ENCODE results near the gene TIMM44.

DNA sequence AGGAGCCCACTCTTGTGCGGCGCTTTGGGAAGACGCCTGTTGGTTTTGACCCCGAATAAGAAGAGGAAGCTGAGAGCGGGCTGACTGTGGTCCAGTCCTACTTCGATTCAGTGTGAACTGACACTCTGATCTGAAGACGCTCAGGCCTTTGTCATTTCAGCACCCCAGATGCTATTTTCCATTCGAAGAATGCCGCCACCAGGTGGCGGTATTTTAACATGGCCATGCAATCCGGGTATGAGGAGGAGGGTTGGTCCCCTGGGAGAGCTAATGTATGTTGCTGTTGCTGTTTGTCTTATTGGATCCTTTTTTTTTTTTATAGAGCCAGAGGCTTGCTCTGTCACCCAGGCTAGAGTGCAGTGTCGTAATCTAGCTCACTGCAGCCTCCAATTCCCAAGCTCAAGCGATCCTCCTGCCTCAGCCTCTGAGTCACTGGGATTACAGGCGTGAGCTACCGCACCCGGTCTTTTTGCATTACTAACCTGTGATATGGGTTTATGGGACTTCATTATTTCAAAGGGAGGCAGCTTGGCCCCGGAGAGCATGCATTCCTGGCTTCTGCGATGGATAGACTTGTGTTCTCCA is 803 bp upstream of the TIMM44 start:
- TF ChIP-seq FOXM1 (IDR thresholded peaks at IDR 0.05; ENCODE audit: low read depth) (no peak), CTCF (IDR thresholded peaks at IDR 0.05) (peak; percentile 91), RAD21 (IDR thresholded peaks at IDR 0.05; ENCODE audit: low read length) (peak; percentile 72), TCF12 (IDR thresholded peaks at IDR 0.05) (peak; percentile 18; the same call in 1 of the 2 replicates), POLR2AphosphoS5 (IDR thresholded peaks at IDR 0.05; ENCODE audit: low read depth, low read length) (no peak), RFX5 (IDR thresholded peaks at IDR 0.05; ENCODE audit: low read length) (0 out of 2 replicates have a peak, but pooled peaks have one; percentile 22), RCOR1 (IDR thresholded peaks at IDR 0.05; ENCODE audit: low read length) (no peak)
- TF ChIP-seq, protein P1, sequence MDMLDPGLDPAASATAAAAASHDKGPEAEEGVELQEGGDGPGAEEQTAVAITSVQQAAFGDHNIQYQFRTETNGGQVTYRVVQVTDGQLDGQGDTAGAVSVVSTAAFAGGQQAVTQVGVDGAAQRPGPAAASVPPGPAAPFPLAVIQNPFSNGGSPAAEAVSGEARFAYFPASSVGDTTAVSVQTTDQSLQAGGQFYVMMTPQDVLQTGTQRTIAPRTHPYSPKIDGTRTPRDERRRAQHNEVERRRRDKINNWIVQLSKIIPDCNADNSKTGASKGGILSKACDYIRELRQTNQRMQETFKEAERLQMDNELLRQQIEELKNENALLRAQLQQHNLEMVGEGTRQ (IDR thresholded peaks at IDR 0.05; ENCODE audit: borderline replicate concordance, low read depth, low read length), result no peak
- TF ChIP-seq, protein P2, sequence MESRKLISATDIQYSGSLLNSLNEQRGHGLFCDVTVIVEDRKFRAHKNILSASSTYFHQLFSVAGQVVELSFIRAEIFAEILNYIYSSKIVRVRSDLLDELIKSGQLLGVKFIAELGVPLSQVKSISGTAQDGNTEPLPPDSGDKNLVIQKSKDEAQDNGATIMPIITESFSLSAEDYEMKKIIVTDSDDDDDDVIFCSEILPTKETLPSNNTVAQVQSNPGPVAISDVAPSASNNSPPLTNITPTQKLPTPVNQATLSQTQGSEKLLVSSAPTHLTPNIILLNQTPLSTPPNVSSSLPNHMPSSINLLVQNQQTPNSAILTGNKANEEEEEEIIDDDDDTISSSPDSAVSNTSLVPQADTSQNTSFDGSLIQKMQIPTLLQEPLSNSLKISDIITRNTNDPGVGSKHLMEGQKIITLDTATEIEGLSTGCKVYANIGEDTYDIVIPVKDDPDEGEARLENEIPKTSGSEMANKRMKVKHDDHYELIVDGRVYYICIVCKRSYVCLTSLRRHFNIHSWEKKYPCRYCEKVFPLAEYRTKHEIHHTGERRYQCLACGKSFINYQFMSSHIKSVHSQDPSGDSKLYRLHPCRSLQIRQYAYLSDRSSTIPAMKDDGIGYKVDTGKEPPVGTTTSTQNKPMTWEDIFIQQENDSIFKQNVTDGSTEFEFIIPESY (IDR thresholded peaks at IDR 0.05; ENCODE audit: borderline replicate concordance, low read depth), result no peak

Data from SK-N-SH (cell line).